OCI-LY1 (cell line): ENCODE results near the gene ZNF717.
"Not testable (repeated sequence)": the region's sequence is repeated elsewhere in the genome, so short reads cannot be mapped to it uniquely, and the experiment has no call there.

Experiments used
- H2AFZ ChIP-seq: fragments of 200-600 bp; sonication (generic), shearing (Covaris generic); 2 replicates; pipeline ENCODE4 v1.6.0; 2014; ENCODE audit warnings: antibody characterized with exemption, mild to moderate bottlenecking, low read length
- H3F3A ChIP-seq: fragments of 200-600 bp; sonication (generic), shearing (Covaris generic); 2 replicates; pipeline ENCODE4 v1.6.0; 2014; ENCODE audit warnings: mild to moderate bottlenecking, antibody characterized with exemption, low read length, moderate library complexity; ENCODE audit not compliant: insufficient read depth
- H3K27ac ChIP-seq: fragments of 200-600 bp; sonication (generic); 2 replicates; pipeline ENCODE4 v1.5.1; 2014; ENCODE audit warnings: low read length, mixed run types, mild to moderate bottlenecking, low read depth; ENCODE audit not compliant: poor library complexity, severe bottlenecking
- H3K27me3 ChIP-seq: fragments of 200-600 bp; sonication (generic); 2 replicates; pipeline ENCODE4 v1.6.0; 2014; ENCODE audit warnings: antibody characterized with exemption, mild to moderate bottlenecking, low read length, moderate library complexity; ENCODE audit not compliant: insufficient read depth
- H3K36me3 ChIP-seq: fragments of 200-600 bp; sonication (generic); 2 replicates; pipeline ENCODE4 v1.6.1; 2014; ENCODE audit warnings: mild to moderate bottlenecking, antibody characterized with exemption, low read length, moderate library complexity, mixed read lengths; ENCODE audit not compliant: insufficient read depth
- H3K4me1 ChIP-seq: fragments of 200-600 bp; sonication (generic); 2 replicates; pipeline ENCODE4 v1.5.1; 2014; ENCODE audit warnings: mild to moderate bottlenecking, low read length, moderate library complexity; ENCODE audit not compliant: insufficient read depth, severe bottlenecking
- H3K4me2 ChIP-seq: fragments of 200-600 bp; sonication (generic), shearing (Covaris generic); 2 replicates; pipeline ENCODE4 v1.6.1; 2014; ENCODE audit warnings: low read length
- H3K4me3 ChIP-seq: fragments of 200-600 bp; sonication (generic); 2 replicates; pipeline ENCODE4 v1.5.1; 2014; ENCODE audit warnings: low read length, low read depth, mild to moderate bottlenecking, mixed read lengths; ENCODE audit not compliant: poor library complexity, severe bottlenecking
- H3K79me2 ChIP-seq: fragments of 200-600 bp; shearing (Covaris generic); 2 replicates; pipeline ENCODE4 v1.6.1; 2016; ENCODE audit warnings: mixed run types, low read length, mixed read lengths; ENCODE audit not compliant: insufficient read depth
- H3K9ac ChIP-seq: fragments of 200-600 bp; sonication (generic), shearing (Covaris generic); 2 replicates; pipeline ENCODE4 v1.6.1; 2014; ENCODE audit warnings: mild to moderate bottlenecking, low read length, mixed read lengths
- H3K9me2 ChIP-seq: fragments of 200-600 bp; sonication (generic), shearing (Covaris generic); 2 replicates; pipeline ENCODE4 v1.6.1; 2014; ENCODE audit warnings: low read depth, mild to moderate bottlenecking, low read length, mixed read lengths
- H3K9me3 ChIP-seq: fragments of 200-600 bp; shearing (Covaris generic); 2 replicates; pipeline ENCODE4 v1.6.1; 2014; ENCODE audit warnings: low read length, mixed read lengths
- H4K20me1 ChIP-seq: fragments of 200-600 bp; sonication (generic), shearing (Covaris generic); 2 replicates; pipeline ENCODE4 v1.6.0; 2016; ENCODE audit warnings: mild to moderate bottlenecking, low read length; ENCODE audit not compliant: insufficient read depth
- EZH2 ChIP-seq: fragments of 200-600 bp; sonication (generic), shearing (Covaris generic); IDR thresholded peaks from 2 replicates; pipeline ENCODE4 v1.8.0; 2017; ENCODE audit warnings: borderline replicate concordance, mixed run types, mild to moderate bottlenecking, antibody characterized with exemption, low read length, moderate library complexity, mixed read lengths
- TF ChIP-seq, protein P1 (sequence below): fragments of 200-600 bp; sonication (generic), shearing (Covaris generic); IDR thresholded peaks from 2 replicates; pipeline ENCODE4 v1.5.1; 2017; ENCODE audit warnings: mild to moderate bottlenecking, antibody characterized with exemption, low read length, moderate library complexity, mixed read lengths

The ZNF717 gene

GRCh38 chr3:75814797-75815196, 29.4 kb upstream of the ZNF717 start:
- Histone ChIP-seq H3K36me3 (no peaks in the 10 kb centered on the region), H3K9ac (no peak overlapping the region), H3K9me2 (no peaks in the 10 kb centered on the region), H3K9me3 (no peaks in the 10 kb centered on the region), H4K20me1 (no peaks in the 10 kb centered on the region), H3F3A (no peaks in the 10 kb centered on the region), H2AFZ (no peak overlapping the region), H3K27me3 (no peaks in the 10 kb centered on the region), H3K27ac (no peak overlapping the region), H3K4me2 (no peak overlapping the region), H3K4me1 (no peaks in the 10 kb centered on the region), H3K4me3 (no peak overlapping the region), H3K79me2 (no peaks in the 10 kb centered on the region)
- TF ChIP-seq EZH2: no peak
- TF ChIP-seq, protein P1, sequence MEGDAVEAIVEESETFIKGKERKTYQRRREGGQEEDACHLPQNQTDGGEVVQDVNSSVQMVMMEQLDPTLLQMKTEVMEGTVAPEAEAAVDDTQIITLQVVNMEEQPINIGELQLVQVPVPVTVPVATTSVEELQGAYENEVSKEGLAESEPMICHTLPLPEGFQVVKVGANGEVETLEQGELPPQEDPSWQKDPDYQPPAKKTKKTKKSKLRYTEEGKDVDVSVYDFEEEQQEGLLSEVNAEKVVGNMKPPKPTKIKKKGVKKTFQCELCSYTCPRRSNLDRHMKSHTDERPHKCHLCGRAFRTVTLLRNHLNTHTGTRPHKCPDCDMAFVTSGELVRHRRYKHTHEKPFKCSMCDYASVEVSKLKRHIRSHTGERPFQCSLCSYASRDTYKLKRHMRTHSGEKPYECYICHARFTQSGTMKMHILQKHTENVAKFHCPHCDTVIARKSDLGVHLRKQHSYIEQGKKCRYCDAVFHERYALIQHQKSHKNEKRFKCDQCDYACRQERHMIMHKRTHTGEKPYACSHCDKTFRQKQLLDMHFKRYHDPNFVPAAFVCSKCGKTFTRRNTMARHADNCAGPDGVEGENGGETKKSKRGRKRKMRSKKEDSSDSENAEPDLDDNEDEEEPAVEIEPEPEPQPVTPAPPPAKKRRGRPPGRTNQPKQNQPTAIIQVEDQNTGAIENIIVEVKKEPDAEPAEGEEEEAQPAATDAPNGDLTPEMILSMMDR: no peak

- Histone ChIP-seq H3F3A (no peaks in the 10 kb centered on the region), H3K4me2 (no peak overlapping the region), H3K4me3 (no peak overlapping the region), H3K27ac (no peak overlapping the region), H3K27me3 (no peaks in the 10 kb centered on the region), H3K4me1 (no peaks in the 10 kb centered on the region), H3K9ac (no peak overlapping the region), H4K20me1 (no peaks in the 10 kb centered on the region), H2AFZ (no peak overlapping the region), H3K79me2 (no peaks in the 10 kb centered on the region), H3K9me3 (no peaks in the 10 kb centered on the region), H3K9me2 (no peaks in the 10 kb centered on the region), H3K36me3 (peaks cover 23% of the 10 kb centered on the region)
- TF ChIP-seq EZH2: no peak
- TF ChIP-seq, protein P1: no peak
Measured at GRCh38 chr3:75782506-75782905, 2.8 kb downstream of the ZNF717 start.

DNA sequence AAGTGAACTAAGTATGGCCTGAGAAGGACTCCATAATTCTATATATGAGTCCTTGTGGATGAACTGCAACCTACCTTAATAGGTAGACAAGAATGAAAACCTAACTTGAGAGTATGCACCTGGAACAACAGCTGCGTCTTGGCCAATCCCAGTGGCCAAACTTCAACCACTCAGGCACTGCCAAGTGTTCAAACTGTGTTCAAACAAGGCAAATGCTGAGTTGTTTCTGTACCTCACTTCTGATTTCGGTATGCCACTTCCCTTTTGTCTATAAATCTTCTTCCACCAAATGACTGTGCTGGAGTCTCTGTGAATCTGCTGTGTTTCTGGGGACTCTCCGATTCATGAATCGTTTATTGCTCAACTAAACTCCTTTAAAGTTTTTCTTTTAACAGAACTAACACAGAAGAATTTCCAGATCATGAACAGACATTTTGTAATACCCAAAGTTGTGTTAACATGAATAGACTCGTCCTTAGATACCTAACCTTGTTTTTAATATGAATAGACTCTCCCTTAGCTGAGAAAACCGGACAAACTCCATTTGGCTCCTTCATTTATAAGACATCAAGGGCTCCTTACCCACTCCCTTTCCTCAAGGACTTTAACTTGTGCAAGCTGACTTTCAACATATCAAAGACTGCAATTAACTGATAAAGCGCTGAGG, 4.1 kb downstream of the ZNF717 start:
- Histone ChIP-seq H3K79me2 (no peaks in the 10 kb centered on the region), H3K27me3 (no peaks in the 10 kb centered on the region), H3K9me2 (no peaks in the 10 kb centered on the region), H3K4me3 (no peak overlapping the region), H3K9me3 (no peaks in the 10 kb centered on the region), H4K20me1 (no peaks in the 10 kb centered on the region), H3K27ac (no peak overlapping the region), H3K4me1 (no peaks in the 10 kb centered on the region), H3F3A (no peaks in the 10 kb centered on the region), H3K9ac (no peak overlapping the region), H3K36me3 (peaks cover 23% of the 10 kb centered on the region), H3K4me2 (no peak overlapping the region), H2AFZ (no peak overlapping the region)
- TF ChIP-seq EZH2: no peak
- TF ChIP-seq, protein P1: no peak

GRCh38 chr3:75777742-75778141, 7.6 kb downstream of the ZNF717 start:
- H3K9ac ChIP-seq, H3K4me2 ChIP-seq, H3K4me1 ChIP-seq, H4K20me1 ChIP-seq, H2AFZ ChIP-seq, H3K79me2 ChIP-seq, H3K4me3 ChIP-seq, H3K9me2 ChIP-seq, H3K27me3 ChIP-seq, H3F3A ChIP-seq, H3K9me3 ChIP-seq, H3K27ac ChIP-seq: not testable (repeated sequence)
- H3K36me3 ChIP-seq: peaks cover 21% of the 10 kb centered on the region

GRCh38 chr3:75771631-75772030, 13.7 kb downstream of the ZNF717 start:
- H3K4me1 ChIP-seq, H3K9ac ChIP-seq, H3K4me2 ChIP-seq, H3F3A ChIP-seq, H2AFZ ChIP-seq, H3K9me2 ChIP-seq, H3K36me3 ChIP-seq, H3K79me2 ChIP-seq, H3K27me3 ChIP-seq, H3K27ac ChIP-seq, H3K4me3 ChIP-seq, H3K9me3 ChIP-seq, H4K20me1 ChIP-seq: not testable (repeated sequence)
